Effector memory CD8-positive, alpha-beta T cell (primary cell): ENCODE data around the gene PDZRN4.

Experiments used
- ATAC-seq: fragments of 150-1000 bp; cut with Tn5 transposase; replicated peaks from 2 replicates; pipeline ENCODE4 v1.10.0; 2021; ENCODE audit warnings: mild to moderate bottlenecking, moderate library complexity
- DNase-seq, 3 experiments: peaks; one replicate each; pipeline ENCODE4 v3.0.0; 2021
- H3K27ac Mint-ChIP-seq, 2 donors: one replicate each; pipeline ENCODE4 v1.8.0; 2022; ENCODE audit warnings: mild to moderate bottlenecking in 2 of 2, mixed read lengths in 2 of 2, moderate library complexity in 2 of 2
- H3K27me3 Mint-ChIP-seq, 2 donors: one replicate each; pipeline ENCODE4 v1.8.0; 2022; ENCODE audit warnings: mixed read lengths in 2 of 2
- H3K36me3 Mint-ChIP-seq: one replicate; pipeline ENCODE4 v1.8.0; 2022; ENCODE audit warnings: mild to moderate bottlenecking, moderate library complexity, mixed read lengths; ENCODE audit not compliant: insufficient read depth
- H3K4me1 Mint-ChIP-seq, 2 donors: one replicate each; pipeline ENCODE4 v1.8.0; 2022; ENCODE audit warnings: low read depth in 2 of 2, mixed read lengths in 2 of 2
- H3K4me3 Mint-ChIP-seq, 2 donors: one replicate each; pipeline ENCODE4 v1.8.0; 2022; ENCODE audit warnings: mild to moderate bottlenecking in 2 of 2, mixed read lengths in 2 of 2, moderate library complexity in 2 of 2
- H3K9me3 Mint-ChIP-seq, 2 donors: one replicate each; pipeline ENCODE4 v1.8.0; 2022; ENCODE audit warnings: mixed read lengths in 2 of 2

PDZRN4 gene

GRCh38 chr12:41621291-41621690, 433.2 kb downstream of the PDZRN4 start:
- no peak for ATAC-seq
- H3K9me3 Mint-ChIP-seq = peaks cover 2 to 9% of the 10 kb centered on the region in 2 donors

More at GRCh38 chr12:41621291-41621690, 433.2 kb downstream of the PDZRN4 start:
- no peak overlapping the region for H3K27ac Mint-ChIP-seq
- H3K4me3 Mint-ChIP-seq = no peak overlapping the region
- H3K27me3 Mint-ChIP-seq = no peaks in the 10 kb centered on the region
- no peak for DNase-seq
- no peaks in the 10 kb centered on the region for H3K4me1 Mint-ChIP-seq
- no peaks in the 10 kb centered on the region for H3K36me3 Mint-ChIP-seq
